ENCODE data around the gene NCBP3. TPM values are rescaled to one million over a fixed set of nuclear protein-coding genes. Genes with fewer than 3 reads are reported as not detected.

The NCBP3 gene
- polyA plus RNA-seq, 3 donors, result 62.9 to 78.9 (median 74.9) TPM

DNA sequence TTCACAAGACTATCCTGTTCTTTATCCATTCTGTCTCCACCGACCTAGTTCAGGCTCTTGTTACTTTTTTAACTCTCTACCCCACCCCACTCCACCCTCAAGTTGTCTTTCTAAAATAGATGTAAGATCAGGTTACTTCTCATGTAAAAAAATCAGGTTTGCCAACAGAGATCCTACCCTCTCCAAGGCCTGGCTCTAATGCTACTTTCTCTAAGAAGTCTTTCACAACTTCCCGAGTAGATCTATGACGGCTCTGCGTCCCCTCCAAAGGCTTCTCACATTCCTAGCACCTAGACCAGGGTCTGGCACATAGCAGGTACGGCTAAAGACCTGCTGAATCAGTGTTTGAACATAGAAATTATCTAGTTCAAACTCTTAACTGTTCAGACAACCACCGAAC lies 30.9 kb downstream of the NCBP3 start:
- DNase-seq (ENCODE audit: low read depth in 3 of 3, low spot score in 2 of 3), result no peak

DNA sequence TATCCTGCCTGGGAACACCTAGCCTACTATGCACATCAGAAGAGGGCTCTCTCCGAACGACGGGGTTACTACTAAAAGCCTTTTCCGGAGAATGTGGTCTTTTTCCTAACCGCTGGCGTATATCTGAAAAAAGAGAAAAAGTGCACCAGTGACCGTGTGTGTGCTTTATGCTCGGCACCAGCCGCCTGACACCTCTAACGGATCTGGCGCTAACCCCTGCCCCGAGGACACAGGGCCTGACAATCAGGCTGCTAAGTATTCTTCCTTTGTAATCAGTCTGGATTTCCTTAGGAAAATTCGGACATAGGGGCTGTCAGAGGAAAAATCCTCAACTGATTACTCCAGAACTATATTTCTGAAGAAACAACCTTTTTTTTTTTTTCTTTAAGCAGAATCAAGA lies 31.7 kb downstream of the NCBP3 start:
- no peak for DNase-seq (ENCODE audit: low read depth in 3 of 3, low spot score in 2 of 3)

DNA sequence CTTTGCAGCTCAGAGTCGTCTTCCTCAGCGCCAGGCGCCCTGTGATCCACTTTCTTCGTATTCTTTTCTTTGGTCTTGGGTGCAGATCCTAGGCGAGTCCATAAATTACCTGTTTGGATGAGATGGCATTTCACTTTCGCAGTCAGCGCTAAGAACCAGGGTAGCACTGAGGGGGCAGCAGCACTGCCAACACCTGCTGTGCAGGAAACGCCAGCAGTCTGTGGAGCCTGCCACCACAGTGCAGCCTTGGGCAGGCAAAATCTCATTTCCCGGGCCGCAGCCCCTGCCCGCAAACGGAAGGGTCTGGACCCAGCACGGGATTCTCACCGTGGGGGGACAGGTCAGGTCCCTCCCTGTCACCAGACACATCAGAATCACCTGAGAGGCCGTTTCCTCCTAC lies 32.9 kb downstream of the NCBP3 start:
- DNase-seq (ENCODE audit: low read depth in 3 of 3, low spot score in 2 of 3), result no peak

GRCh38 chr17:3812771-3813170 lies 33.3 kb downstream of the NCBP3 start:
- no peak for DNase-seq (ENCODE audit: low read depth in 3 of 3, low spot score in 2 of 3)

GRCh38 chr17:3812284-3812683 lies 33.8 kb downstream of the NCBP3 start:
- DNase-seq (ENCODE audit: low read depth in 3 of 3, low spot score in 2 of 3), result no peak

- DNase-seq (ENCODE audit: low read depth in 3 of 3, low spot score in 2 of 3), result no peak
These were observed 36.0 kb downstream of the NCBP3 start for GRCh38 chr17:3810019-3810418.

DNA sequence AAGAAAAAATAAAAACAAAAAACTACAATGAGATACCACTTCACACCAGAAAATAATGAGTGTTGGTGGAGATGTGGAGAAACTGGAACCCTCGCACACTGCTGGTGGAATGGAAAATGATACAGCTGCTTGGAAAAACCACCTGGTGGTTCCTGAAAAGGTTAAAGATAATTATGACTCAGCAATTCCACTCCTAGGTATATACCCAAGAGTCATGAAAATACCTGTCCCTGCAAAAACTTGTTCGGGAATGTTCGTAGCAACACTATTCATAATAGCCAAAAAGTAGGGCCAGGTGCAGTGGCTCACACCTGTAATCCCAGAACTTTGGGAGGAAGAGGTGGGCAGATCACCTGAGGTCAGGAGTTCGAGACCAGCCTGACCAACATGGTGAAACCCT lies 36.9 kb downstream of the NCBP3 start:
- no peak for DNase-seq (ENCODE audit: low read depth in 3 of 3, low spot score in 2 of 3)

- DNase-seq (ENCODE audit: low read depth in 3 of 3, low spot score in 2 of 3), result no peak
These were observed 37.3 kb downstream of the NCBP3 start for GRCh38 chr17:3808701-3809100.

DNA sequence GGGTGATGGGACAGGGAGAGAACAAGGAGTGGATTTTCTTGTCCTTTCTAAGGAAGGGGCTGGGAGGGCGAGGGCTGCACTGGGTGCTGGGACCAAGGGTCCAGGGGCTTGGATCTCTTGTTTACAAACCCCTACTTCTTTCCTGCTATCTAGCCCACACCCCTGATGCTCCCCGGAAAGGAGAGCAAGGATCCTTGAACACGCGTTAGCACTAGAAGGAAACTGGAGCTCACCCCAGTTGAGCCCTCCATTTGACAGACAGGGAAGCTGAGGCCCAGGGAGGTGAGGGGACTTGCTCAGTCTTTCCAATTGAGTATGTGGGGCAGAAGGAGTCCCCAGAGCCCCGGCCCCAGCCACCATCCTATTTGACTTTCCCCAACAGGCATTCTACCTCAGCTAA lies 40.5 kb downstream of the NCBP3 start:
- no peak for DNase-seq (ENCODE audit: low read depth in 3 of 3, low spot score in 2 of 3)

DNA sequence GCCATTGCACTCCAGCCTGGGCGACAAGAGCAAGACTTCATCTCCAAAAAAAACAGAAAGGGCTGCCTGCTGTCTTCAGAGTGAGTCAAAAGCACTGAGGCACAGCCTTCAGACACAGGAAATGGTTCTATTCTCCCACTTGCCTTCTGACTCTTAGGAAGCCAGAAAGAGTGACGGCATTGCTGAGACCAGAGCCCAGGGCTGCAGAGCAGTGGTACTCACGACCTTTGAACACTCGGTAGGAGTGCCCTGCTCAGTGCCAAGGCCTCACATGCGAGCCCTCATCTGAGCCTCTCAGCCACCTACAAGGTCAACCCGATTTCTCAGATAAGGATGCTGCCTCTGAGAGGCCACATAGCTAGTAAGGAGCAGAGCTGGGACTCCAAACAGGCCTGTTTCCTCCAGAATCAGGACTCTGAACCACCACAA lies 41.5 kb downstream of the NCBP3 start:
- DNase-seq (ENCODE audit: low read depth in 3 of 3, low spot score in 2 of 3), result no peak

DNA sequence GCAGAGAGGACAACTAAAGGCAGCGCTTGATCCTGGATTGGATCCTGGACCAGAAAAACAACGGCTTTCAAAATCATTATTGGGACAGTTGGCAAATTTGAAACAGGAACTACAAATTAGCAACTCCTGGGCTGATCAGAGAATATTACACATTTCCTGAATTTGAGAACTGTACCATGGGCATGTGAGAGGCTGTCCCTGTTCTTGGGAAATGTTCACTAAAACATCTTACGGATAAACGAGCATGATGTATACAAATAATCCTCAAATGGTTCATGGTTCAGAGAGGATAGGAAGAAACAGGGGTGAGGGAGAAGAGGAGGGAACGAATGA lies 42.8 kb downstream of the NCBP3 start:
- DNase-seq (ENCODE audit: low read depth in 3 of 3, low spot score in 2 of 3), result no peak

- no peak for DNase-seq (ENCODE audit: low read depth in 3 of 3, low spot score in 2 of 3)
These were observed 43.4 kb downstream of the NCBP3 start for GRCh38 chr17:3802461-3803307.

GRCh38 chr17:3801792-3802191 lies 44.3 kb downstream of the NCBP3 start:
- DNase-seq (ENCODE audit: low read depth in 3 of 3, low spot score in 2 of 3), result no peak

DNA sequence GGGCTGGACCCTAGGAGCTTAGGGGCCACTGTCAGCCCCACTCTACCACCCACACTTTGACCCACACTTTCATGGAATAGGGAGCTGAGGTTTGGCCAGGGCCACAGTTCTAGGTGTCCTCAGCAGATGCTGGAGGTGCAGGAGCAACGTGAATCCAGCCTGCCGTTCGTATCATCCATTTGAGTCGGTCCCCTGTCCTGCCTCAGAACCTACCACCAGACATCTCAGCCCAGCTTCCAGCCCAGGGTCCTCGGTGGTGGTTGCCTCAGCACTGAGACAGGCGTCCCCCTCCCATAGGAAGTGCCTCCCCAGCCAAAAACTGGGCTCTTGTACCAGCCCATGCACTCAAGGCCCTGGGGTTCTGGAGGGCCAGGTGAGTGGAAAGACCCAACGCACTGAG lies 44.7 kb downstream of the NCBP3 start:
- no peak for DNase-seq (ENCODE audit: low read depth in 3 of 3, low spot score in 2 of 3)

DNA sequence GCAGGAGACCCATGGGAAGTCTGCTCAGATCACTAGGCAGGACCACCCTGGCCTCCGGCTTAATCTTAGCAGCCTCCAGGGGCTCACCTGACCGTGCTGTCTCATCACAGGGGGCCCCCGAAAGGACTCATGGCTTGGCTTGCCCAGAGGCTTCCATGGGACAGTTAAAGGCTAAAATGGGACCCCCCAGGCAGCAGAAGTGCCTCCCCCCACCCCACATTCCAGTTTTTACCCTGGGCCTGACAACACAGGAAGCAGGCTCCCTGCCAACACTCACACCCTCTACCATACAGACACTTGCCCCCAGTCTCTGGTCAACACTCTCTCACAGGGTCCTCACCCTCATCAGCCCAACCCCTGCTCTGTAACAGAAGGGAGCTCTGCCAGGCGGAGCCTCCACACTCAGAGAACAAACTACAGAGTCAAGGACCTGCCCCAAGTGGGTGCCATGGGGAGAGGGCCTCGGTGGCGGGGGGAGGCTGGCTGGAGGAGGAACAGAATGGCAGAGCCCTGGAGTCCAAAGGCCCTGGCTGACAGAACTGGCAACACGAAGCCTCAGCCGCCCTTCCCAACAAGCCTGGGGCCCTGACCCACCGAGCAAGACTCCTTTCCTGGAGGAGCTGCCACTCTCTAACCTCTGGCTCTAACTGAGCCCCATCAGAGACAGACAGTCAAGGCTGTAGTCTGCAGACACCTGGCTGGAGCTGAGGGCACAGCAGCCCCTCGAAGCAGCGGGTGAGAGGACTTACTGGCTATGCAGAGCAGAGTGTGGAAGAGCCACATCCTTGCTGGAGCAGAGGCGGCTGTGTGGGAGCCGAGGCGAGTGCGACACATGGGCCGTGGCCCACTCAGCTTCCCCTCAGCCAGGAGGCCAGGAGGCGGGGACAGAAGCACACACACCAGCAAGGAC lies 45.4 kb downstream of the NCBP3 start, which contains the start of gene ITGAE:
ITGAE (minus strand) TSS at position 827 of the 910 bp plus-strand sequence; CDS start at position 783, 44 bp downstream.
- no peak for DNase-seq (ENCODE audit: low read depth in 3 of 3, low spot score in 2 of 3)

- DNase-seq (ENCODE audit: low read depth in 3 of 3, low spot score in 2 of 3), result no peak
These were observed 46.7 kb downstream of the NCBP3 start for GRCh38 chr17:3799181-3799945.

DNA sequence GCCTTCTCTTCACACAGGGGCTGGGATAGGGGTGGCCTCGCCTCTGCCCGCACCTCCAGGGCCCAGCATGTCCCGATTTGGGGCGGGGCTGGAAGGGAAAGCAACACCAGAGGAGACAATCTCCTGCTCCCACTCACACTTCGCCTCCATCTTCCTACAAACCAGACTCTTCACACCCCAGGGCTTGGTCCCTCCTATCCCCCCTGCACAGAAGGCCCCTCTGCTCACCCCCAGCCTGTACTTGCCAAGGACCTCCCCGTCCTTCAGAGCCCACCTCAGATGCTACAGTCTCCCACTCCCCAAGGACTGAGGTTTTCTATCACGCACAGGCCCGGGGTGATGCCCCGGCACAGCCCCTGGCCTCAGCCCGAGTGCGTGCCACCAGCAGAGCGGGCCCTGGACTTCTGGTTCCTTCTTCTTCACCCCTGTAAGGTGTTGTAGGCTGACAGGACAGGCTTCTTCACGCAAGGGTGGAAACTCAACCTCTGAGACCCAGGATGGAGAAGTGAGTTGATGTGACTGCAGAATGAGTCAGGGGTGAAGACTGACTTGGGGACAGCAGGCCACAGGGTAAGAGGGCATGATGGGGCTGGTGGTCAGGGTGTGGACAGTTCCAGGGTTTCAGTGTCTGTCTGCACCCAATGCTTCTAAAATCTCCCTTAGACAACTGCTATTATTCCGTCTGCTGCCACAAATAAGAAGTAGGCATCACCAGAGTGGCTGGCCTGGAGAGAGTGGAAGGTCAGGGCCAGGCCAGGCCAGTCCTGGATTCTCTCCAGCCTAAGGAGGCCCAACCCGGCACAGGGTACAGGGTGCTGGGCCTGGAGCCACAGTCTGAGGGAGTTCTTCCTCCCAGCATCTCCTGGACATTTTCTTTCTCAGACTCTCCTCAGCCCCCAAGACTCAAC lies 47.5 kb downstream of the NCBP3 start:
- DNase-seq (ENCODE audit: low read depth in 3 of 3, low spot score in 2 of 3), result no peak

DNA sequence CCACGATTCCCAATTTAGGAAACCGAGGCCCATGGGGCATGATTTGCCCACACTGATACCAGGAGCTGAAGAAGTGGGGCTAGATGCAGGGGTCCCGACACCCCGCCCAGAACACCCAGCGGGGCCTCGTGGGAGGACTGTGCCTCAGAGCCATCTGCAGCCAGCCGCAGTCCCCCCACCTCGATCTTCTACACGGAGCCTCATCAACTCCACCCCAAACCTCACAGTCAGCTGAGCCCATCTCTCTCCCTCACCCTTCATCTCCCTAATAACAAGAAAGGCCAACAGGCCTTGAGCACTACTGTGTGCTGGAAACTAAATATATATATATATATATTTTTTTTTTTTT lies 49.2 kb downstream of the NCBP3 start:
- no peak for DNase-seq (ENCODE audit: low read depth in 3 of 3, low spot score in 2 of 3)

GRCh38 chr17:3796110-3796821 lies 49.8 kb downstream of the NCBP3 start:
- no peak for DNase-seq (ENCODE audit: low read depth in 3 of 3, low spot score in 2 of 3)
